HepG2 (cell line): ENCODE data around the gene ENTREP1. TPM values are rescaled to one million over a fixed set of nuclear protein-coding genes. Genes with fewer than 3 reads are reported as not detected.

Experiments used
- ATAC-seq: fragments of 200-7000 bp; cut with Tn5 transposase; 3 replicates; pipeline ENCODE4 v1.9.1; 2020; ENCODE audit warnings: mild to moderate bottlenecking, moderate library complexity
- BruUV-seq: library from RNA; stranded (reverse); fragments of 400-500 nt; replicated peaks from 2 replicates; lab custom pipeline; 2021; lab: Mats Ljungman, UMichigan
- CTCF ChIA-PET: fragments of 300-600 bp; formaldehyde crosslinking; extraction: SDS; loops from one replicate; lab custom pipeline; 2021; ENCODE audit warnings: low total read pairs, inconsistent platforms, low intra/inter-chr PET ratio; lab: Yijun Ruan, JAX
- POLR2A ChIA-PET: fragments of 350-600 bp; sonication (Branson Sonifier 250); formaldehyde crosslinking; loops from one replicate; lab custom pipeline; 2020; ENCODE audit warnings: antibody characterized with exemption, inconsistent platforms; lab: Yijun Ruan, JAX
- DNase-seq: peaks from one replicate; pipeline ENCODE4 v3.0.0-alpha.2; 2015; ENCODE audit warnings: low spot score
- FAIRE-seq: peaks from 3 replicates; lab custom pipeline; 2011; peaks lifted over from hg19 to GRCh38; lab: Jason Lieb, UNC
- H2AFZ ChIP-seq: one replicate; pipeline ENCODE4 v1.6.1; 2011; ENCODE audit warnings: low read length, inconsistent platforms
- H3K27ac ChIP-seq: fragments of 300-600 bp; 3 replicates; pipeline ENCODE4 v1.8.0; 2011; ENCODE audit warnings: mixed run types, mild to moderate bottlenecking, mixed read lengths, low read length, inconsistent platforms; ENCODE audit not compliant: insufficient read depth; ENCODE audit errors: extremely low read length
- H3K27me3 ChIP-seq, 2 experiments: fragments of 200-600 bp in 1 of 2; 2 replicates in 1 of 2; 3 replicates in 1 of 2; pipeline versions ENCODE4 v1.6.0 to v1.8.0; 2011; ENCODE audit warnings: low read length in 2 of 2, mild to moderate bottlenecking in 2 of 2, moderate library complexity in 2 of 2, inconsistent platforms in 1 of 2; ENCODE audit not compliant: insufficient read depth in 2 of 2, control insufficient read depth in 1 of 2
- H3K36me3 ChIP-seq, 2 experiments: fragments of 200-600 bp in 1 of 2; replicated peaks in 1 of 2; 2 replicates in 1 of 2; 3 replicates in 1 of 2; pipeline versions ENCODE4 v1.5.1 to v1.8.0; 2011; ENCODE audit warnings: low read length in 2 of 2, inconsistent platforms in 1 of 2; ENCODE audit not compliant: insufficient read depth in 2 of 2, control insufficient read depth in 1 of 2
- H3K4me1 ChIP-seq: 2 replicates; pipeline ENCODE4 v1.5.1; 2012; ENCODE audit warnings: low read length, inconsistent platforms; ENCODE audit not compliant: insufficient read depth
- H3K4me2 ChIP-seq: 2 replicates; pipeline ENCODE4 v1.6.0; 2011; ENCODE audit warnings: low read depth, low read length, inconsistent platforms
- H3K4me3 ChIP-seq, 3 experiments: fragments of 200-600 bp in 1 of 3; sonication (generic), shearing (Covaris generic) in 1 of 3; replicated peaks in 1 of 3; 2 replicates each; pipeline ENCODE4 v1.5.1; 2011 to 2016; ENCODE audit warnings: low read length in 3 of 3, inconsistent platforms in 2 of 3, low read depth in 2 of 3, mild to moderate bottlenecking in 2 of 3, control low read depth in 1 of 3, mixed read lengths in 1 of 3; ENCODE audit not compliant: insufficient read depth in 1 of 3
- H3K79me2 ChIP-seq: one replicate; pipeline ENCODE4 v1.6.1; 2011; ENCODE audit warnings: low read length, inconsistent platforms; ENCODE audit not compliant: insufficient read depth
- H3K9ac ChIP-seq: 2 replicates; pipeline ENCODE4 v1.6.0; 2011; ENCODE audit warnings: mild to moderate bottlenecking, low read depth, low read length, inconsistent platforms; ENCODE audit not compliant: insufficient read depth
- H3K9me3 ChIP-seq: 2 replicates; pipeline ENCODE4 v1.5.1; 2012; ENCODE audit warnings: mild to moderate bottlenecking, low read length
- H4K20me1 ChIP-seq: 2 replicates; pipeline ENCODE4 v1.6.0; 2011; ENCODE audit warnings: inconsistent platforms, mild to moderate bottlenecking, low read length, moderate library complexity; ENCODE audit not compliant: insufficient read depth
- CREB1 ChIP-seq, 2 experiments: fragments of 450-650 bp in 1 of 2; IDR thresholded peaks; 2 replicates each; pipeline ENCODE4 v1.6.1; 2016 to 2017; ENCODE audit warnings: control low read depth in 1 of 2, mild to moderate bottlenecking in 1 of 2, missing compliant biosample characterization in 1 of 2, missing genetic modification characterization in 1 of 2
- ZFAT ChIP-seq: sonication (generic); formaldehyde crosslinking; conservative IDR thresholded peaks from 2 replicates; pipeline ENCODE4 v1.8.1; 2023; ENCODE audit warnings: missing genetic modification reagents, inconsistent platforms
- ZNF326 ChIP-seq: sonication (generic); formaldehyde crosslinking; IDR thresholded peaks from 2 replicates; pipeline ENCODE4 v1.4.0; 2020; ENCODE audit warnings: missing genetic modification reagents, borderline replicate concordance
- WGBS: methylation state at CpG from one replicate; pipeline ENCODE4 v1.1.6; 2017; ENCODE audit warnings: low lambda C conversion rate; 5-methylcytosine and 5-hydroxymethylcytosine counted together
- in situ Hi-C: cut with HindIII; loops from 2 replicates; pipeline ENCODE4 v1.10.0; 2017; ENCODE audit warnings: low pct_unique_long_range_greater_than_20kb; ENCODE audit not compliant: extremely low pct_ligation_motif_present
- intact Hi-C: fragments of 100-400 bp; cut with micrococcal nuclease; formaldehyde crosslinking; loops from one replicate; pipeline ENCODE4 v1.10.0; 2022; ENCODE audit not compliant: unreplicated experiment
- polyA plus RNA-seq, 8 experiments: library from polyadenylated mRNA; depleted of rRNA in 3 of 8; stranded (reverse) in 7 of 8; unstranded in 1 of 8; fragments of >200 nt; fragmentation: Illumina TruSeq in 4 of 8; extraction: Trizol in 4 of 8; gene quantifications; 2 replicates each; pipeline versions ENCODE4 v1.2.1 to v1.2.3, GENCODE V29; 2011 to 2016; ENCODE audit warnings: low read depth in 4 of 8, missing spikeins in 1 of 8, mixed read lengths in 1 of 8; ENCODE audit not compliant: insufficient read depth in 1 of 8
- total RNA-seq, 5 experiments: library from RNA; depleted of rRNA; stranded (reverse); fragments of >200 nt; fragmentation: Illumina TruSeq; extraction: Trizol; gene quantifications; 2 replicates each; pipeline ENCODE4 v1.2.3, GENCODE V29; 2016; ENCODE audit warnings: low read depth in 1 of 5

The ENTREP1 gene
- total and polyA plus RNA-seq, 2 of the 13 experiments (the other 11 are each of a cell fraction or from before 2014, with no cell fraction given) = not detected

DNA sequence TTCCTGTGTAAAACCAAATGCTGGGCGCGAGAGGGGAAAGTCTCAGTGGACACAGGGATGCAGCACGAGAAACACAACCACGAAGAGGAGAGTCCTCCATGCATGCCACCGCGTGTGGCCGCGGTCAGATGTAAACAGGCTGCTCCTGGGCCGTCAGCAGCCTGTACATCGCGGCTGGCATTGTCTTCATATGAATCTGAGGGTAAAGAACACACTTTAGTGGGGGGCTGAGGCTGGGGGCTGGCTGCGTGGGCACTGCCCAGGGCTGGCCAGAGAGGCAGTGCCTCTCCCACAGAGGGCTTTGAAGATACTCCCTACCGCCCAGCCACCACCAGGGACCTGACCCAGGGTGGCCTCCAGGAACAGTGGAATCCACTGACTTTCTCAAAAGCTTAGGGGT is 106.2 kb downstream of the ENTREP1 start:
- CTCF ChIA-PET = no interaction called here
- Histone ChIP-seq H3K4me1 (no peaks in the 10 kb centered on the region), H3K9me3 (no peaks in the 10 kb centered on the region), H3K79me2 (no peaks in the 10 kb centered on the region), H3K4me3 (no peak overlapping the region), H3K36me3 (no peaks in the 10 kb centered on the region), H3K27ac (no peak overlapping the region), H3K9ac (no peak overlapping the region), H2AFZ (no peak overlapping the region), H3K4me2 (no peak overlapping the region), H3K27me3 (peaks cover 5 to 20% of the 10 kb centered on the region in 2 experiments; a peak in 3 of 5 replicates), H4K20me1 (no peaks in the 10 kb centered on the region)
- ATAC-seq = no peak
- TF ChIP-seq ZNF326 = no peak
- WGBS = 53% methylated on average over 7 of the region's 13 CpGs
- DNase-seq = no peak
- in situ Hi-C loops (loop anchor here (25.0 kb wide), 1 partner anchor 481 kb away; no protein-coding TSS in a partner anchor), intact Hi-C loops (no loop called here)
- BruUV-seq = no TSS peak
- POLR2A ChIA-PET = no interaction called here
- FAIRE-seq = no peak

DNA sequence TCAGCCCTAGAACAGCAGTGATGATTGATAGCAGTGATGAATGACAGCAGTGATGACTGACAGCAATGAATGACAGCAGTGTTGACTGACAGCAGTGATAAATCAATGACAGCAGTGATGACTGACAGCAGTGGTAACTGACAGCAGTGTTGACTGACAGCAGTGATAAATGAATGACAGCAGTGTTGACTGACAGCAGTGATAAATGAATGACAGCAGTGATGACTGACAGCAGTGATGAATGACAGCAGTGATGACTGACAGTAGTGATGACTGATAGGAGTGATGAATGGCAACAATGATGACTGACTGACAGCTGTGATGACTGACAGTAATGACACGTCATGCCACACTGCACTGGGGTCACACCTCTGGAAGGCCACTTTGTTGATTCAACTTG is 106.8 kb downstream of the ENTREP1 start:
- H3K9ac ChIP-seq = no peak overlapping the region
- H3K27ac ChIP-seq = no peak overlapping the region
- ChIA-PET POLR2A (no interaction called here), CTCF (no interaction called here)
- no peak overlapping the region for H3K4me2 ChIP-seq
- no TSS peak for BruUV-seq
- no peaks in the 10 kb centered on the region for H3K36me3 ChIP-seq
- FAIRE-seq = no peak
- no peaks in the 10 kb centered on the region for H3K79me2 ChIP-seq
- no peaks in the 10 kb centered on the region for H4K20me1 ChIP-seq
- no peak overlapping the region for H2AFZ ChIP-seq
- DNase-seq = no peak
- ATAC-seq = no peak
- H3K9me3 ChIP-seq = no peaks in the 10 kb centered on the region
- no peaks in the 10 kb centered on the region for H3K4me1 ChIP-seq
- 0% methylated on average over 1 of the region's 1 CpG for WGBS
- TF ChIP-seq CREB1 (IDR thresholded peaks at IDR 0.05) (peak; percentile 90), CREB1 (CRISPR knock-in tag; IDR thresholded peaks at IDR 0.05) (no peak), ZFAT (CRISPR knock-in tag) (no peak)
- in situ Hi-C loops = loop anchor here (25.0 kb wide), 1 partner anchor 481 kb away; no protein-coding TSS in a partner anchor
- intact Hi-C loops = no loop called here
- peaks cover 5 to 20% of the 10 kb centered on the region in 2 experiments; a peak in 3 of 5 replicates for H3K27me3 ChIP-seq
- H3K4me3 ChIP-seq = no peak overlapping the region
